RWPE1 (cell line): ENCODE data around the gene CASP2.
A peak's percentile ranks its signal among the peaks of the same experiment; 100 is the strongest.
"Not testable (repeated sequence)": the region's sequence is repeated elsewhere in the genome, so short reads cannot be mapped to it uniquely, and the experiment has no call there.

Source experiments
- CTCF ChIA-PET: fragments of 350-600 bp; sonication (Branson Sonifier 250); formaldehyde crosslinking; extraction: SDS; loops from one replicate; lab custom pipeline; 2021; lab: Yijun Ruan, JAX
- POLR2A ChIA-PET: fragments of 400-600 bp; formaldehyde crosslinking; extraction: SDS; loops from one replicate; lab custom pipeline; 2020; ENCODE audit warnings: antibody characterized with exemption; ENCODE audit not compliant: low non-redundant PET; lab: Yijun Ruan, JAX
- DNase-seq: peaks from one replicate; pipeline ENCODE4 v3.0.0; 2012; ENCODE audit warnings: low spot score
- H3K27ac ChIP-seq: fragments of 450-650 bp; 2 replicates; pipeline ENCODE4 v1.5.1; 2017
- CTCF ChIP-seq: fragments of 450-650 bp; conservative IDR thresholded peaks from 2 replicates; pipeline ENCODE4 v1.5.1; 2017; ENCODE audit warnings: low read depth, mild to moderate bottlenecking

CASP2 gene

GRCh38 chr7:143259765-143260164 lies 28.4 kb upstream of the CASP2 start:
- TF ChIP-seq CTCF, result no peak
- ChIA-PET POLR2A (no interaction called here), CTCF (interaction anchor here (0.5 to 0.6 kb wide), 2 partner anchors 56 to 260 kb away, joined by 4 read pairs; partner anchors contain the start of gene CLCN1)
- no peak overlapping the region for H3K27ac ChIP-seq
- peak; percentile 58 for DNase-seq

DNA sequence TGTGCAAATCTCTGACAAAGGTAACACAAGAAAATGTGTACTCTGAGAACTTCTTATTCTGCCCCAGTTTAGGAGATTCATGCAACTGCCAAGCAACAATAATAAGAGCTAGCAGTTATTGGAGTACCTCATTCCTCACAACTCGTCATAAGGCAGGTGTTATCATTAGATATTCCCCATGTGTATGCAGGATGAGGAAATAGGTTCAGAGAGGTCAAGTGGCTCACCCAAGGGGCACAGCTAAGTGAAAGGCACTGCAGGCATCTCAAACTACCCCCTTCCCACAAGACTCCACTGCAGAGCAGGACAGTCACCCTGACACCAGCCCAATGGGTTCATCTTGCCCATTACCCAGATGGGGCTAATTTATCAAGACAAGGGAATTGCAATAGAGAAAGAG lies 26.2 kb upstream of the CASP2 start:
- POLR2A ChIA-PET, result no interaction called here
- CTCF ChIA-PET, result no interaction called here

GRCh38 chr7:143263266-143264195 lies 24.6 kb upstream of the CASP2 start, which contains the start of gene GSTK1:
Gene GSTK1, plus strand, starts transcription at chr7:143263441. Its CDS starts 73 bp downstream, at chr7:143263514.
- POLR2A ChIA-PET, result interaction anchor here (0.7 kb wide), 1 partner anchor 390 kb away, joined by 3 read pairs; no protein-coding TSS in a partner anchor

More for the DNA sequence above, 26.2 kb upstream of the CASP2 start:
- no peak overlapping the region for H3K27ac ChIP-seq
- no peak for TF ChIP-seq CTCF
- DNase-seq, result no peak

GRCh38 chr7:143264196-143264568 lies 24.0 kb upstream of the CASP2 start:
- peak overlapping the region; percentile 74 for H3K27ac ChIP-seq
- CTCF ChIA-PET, DNase-seq, POLR2A ChIA-PET: not testable (repeated sequence)

More at GRCh38 chr7:143263266-143264195, 24.6 kb upstream of the CASP2 start, which contains the start of gene GSTK1:
- peak; percentile 67 for DNase-seq
- CTCF ChIA-PET, result interaction anchor here (0.6 to 1.0 kb wide), 3 partner anchors 23 to 719 kb away, joined by 3 to 4 read pairs (median 3); no protein-coding TSS in a partner anchor
- H3K27ac ChIP-seq, result peak within 1 kb of the TSS; percentile 74
- TF ChIP-seq CTCF, result no peak

GRCh38 chr7:143265017-143265693 lies 23.0 kb upstream of the CASP2 start:
- DNase-seq, result no peak
- POLR2A ChIA-PET, result no interaction called here
- CTCF ChIA-PET, result no interaction called here
- TF ChIP-seq CTCF, result no peak
- H3K27ac ChIP-seq, result no peak overlapping the region

DNA sequence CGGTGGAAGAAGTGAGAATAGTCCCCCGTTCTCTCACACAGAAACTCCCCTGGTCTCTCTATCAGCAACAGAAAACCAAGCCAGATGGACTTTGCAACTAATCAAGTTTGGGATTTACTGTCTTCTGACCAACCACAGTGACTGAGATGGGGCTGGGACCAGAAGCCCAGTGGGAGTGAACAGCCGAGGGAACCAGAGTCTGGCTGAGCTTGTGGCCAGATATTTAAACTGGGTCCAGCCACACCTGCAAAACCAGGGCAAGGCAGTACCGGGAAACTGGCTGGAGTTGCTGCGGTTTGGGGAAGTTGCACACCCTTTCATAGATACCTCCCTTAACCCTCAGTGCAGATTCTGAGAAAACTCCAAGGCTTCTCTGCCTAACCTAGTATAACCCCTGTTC lies 18.9 kb upstream of the CASP2 start:
- no peak for DNase-seq
- CTCF ChIA-PET, result interaction anchor here (0.5 to 0.6 kb wide), 2 partner anchors 22 to 111 kb away, joined by 3 to 8 read pairs; no protein-coding TSS in a partner anchor
- POLR2A ChIA-PET, result no interaction called here
- no peak overlapping the region for H3K27ac ChIP-seq
- no peak for TF ChIP-seq CTCF
